GM18870 (cell line): ENCODE measurements around the gene ANKRD37.
"Not testable (repeated sequence)": the region's sequence is repeated elsewhere in the genome, so short reads cannot be mapped to it uniquely, and the experiment has no call there.

ENCODE experiments used
- ATAC-seq: cut with Tn5 transposase; IDR thresholded peaks from one replicate; pipeline ENCODE4 v1.9.1; 2021; ENCODE audit warnings: moderate library complexity; ENCODE audit not compliant: unreplicated experiment

Gene ANKRD37, protein sequence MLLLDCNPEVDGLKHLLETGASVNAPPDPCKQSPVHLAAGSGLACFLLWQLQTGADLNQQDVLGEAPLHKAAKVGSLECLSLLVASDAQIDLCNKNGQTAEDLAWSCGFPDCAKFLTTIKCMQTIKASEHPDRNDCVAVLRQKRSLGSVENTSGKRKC

DNA sequence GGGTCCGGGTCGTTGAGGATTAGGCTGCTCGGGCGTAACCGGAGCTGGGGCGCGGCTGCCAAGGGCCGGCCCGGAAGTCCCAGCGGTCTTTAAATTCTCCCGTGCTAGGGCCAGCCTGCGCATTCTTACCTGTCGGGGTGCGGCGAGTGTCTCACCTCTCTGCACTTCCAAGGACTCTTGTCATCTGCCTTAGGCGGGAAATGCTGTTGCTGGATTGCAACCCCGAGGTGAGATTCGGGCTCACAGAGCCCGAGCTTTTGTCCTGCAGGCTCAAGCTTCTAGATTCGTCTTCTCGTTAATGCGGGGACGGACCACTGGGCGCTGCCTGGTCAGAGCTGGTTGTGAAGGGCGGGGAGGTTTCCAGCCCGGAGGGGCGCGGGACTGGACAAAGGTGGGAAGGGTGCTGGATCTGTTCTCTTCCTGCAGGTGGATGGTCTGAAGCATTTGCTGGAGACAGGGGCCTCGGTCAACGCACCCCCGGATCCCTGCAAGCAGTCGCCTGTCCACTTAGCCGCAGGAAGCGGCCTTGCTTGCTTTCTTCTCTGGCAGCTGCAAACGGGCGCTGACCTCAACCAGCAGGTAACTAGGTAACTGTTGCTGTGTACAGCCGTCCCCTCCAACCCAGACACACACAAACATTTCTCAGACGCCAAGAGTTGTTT is at the start of gene ANKRD37:
Gene ANKRD37, plus strand, starts transcription at position 118 of the 662 bp plus-strand sequence. Its CDS starts 83 bp downstream, at position 201.
- ATAC-seq = peak; percentile 1

GRCh38 chr4:185346975-185347601 is 49.6 kb upstream of the ANKRD37 start:
- ATAC-seq = no peak

- no peak for ATAC-seq
These were observed 45.0 kb upstream of the ANKRD37 start for GRCh38 chr4:185351691-185352090.

DNA sequence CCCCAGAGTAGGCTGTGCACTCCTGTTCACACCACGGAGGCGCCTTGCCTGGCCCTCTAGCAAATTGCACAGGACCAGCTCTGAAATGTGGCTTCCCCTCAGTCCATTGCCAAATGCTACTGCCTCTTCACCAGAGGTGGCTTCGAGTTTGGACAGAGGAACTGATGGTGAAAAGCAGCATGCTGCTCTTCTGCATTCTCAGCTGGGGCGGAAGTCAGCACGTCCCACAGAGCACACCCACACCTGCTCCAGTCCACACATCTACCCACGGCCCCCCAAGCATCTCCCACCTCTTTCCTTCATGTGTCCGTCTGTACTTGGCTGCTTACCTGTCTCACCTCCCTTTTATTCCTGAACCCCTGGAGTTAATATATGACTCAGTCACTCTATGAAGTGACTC is 44.4 kb upstream of the ANKRD37 start:
- no peak for ATAC-seq

- no peak for ATAC-seq
These were observed 43.9 kb upstream of the ANKRD37 start for GRCh38 chr4:185352741-185353140.

DNA sequence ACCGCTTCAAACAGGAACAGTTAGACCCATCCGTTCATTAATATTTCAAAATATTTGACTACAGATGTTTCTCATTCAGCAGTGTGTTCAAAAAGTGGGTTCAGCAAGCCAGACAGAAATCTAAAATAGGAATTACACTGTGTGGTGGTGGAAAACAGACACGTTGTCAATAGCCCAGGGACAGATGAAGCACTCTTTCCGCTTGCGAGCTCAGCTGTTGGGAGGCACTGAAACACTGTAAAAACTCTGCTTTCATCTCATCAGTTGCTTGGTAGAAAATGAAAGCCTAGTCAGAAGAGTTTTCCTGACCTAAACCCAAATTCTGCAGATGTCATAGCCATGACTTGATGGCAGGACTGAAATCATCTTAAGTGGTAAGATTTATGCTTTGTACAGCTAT is 39.4 kb upstream of the ANKRD37 start:
- no peak for ATAC-seq

DNA sequence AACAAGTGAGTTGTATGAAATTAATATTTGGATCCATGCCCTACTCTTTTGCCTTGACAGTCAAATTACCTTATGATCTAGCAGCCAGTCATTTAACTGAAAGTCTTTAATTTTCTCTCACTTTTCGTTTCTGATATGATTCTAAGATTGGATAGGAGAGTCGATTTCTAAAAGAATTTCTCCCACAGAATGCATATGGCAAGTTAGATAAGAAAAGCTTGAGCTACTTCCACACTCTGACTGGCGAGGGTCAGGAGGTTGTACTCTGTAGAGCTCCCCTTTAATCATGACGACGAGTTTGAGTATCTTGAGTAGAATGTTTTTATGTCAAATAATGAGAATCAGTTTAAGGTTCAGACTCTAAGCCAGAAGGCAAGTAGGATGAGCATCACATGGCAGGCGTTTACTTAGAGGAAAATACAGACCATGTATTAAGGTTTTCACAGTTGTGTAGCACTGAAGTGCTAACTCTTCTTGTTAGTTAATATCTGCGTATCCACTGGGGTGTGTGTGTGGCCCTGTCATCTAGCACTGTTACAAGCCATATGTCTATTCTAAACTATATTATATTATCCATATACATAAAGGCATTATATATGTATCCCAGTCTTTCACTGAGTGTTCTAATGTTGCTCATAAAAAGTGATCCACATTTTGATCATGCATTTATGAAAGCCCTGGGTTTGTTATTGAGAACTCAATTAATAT is 38.8 kb upstream of the ANKRD37 start:
- no peak for ATAC-seq

- no peak for ATAC-seq
These were observed 38.1 kb upstream of the ANKRD37 start for GRCh38 chr4:185358514-185358913.

DNA sequence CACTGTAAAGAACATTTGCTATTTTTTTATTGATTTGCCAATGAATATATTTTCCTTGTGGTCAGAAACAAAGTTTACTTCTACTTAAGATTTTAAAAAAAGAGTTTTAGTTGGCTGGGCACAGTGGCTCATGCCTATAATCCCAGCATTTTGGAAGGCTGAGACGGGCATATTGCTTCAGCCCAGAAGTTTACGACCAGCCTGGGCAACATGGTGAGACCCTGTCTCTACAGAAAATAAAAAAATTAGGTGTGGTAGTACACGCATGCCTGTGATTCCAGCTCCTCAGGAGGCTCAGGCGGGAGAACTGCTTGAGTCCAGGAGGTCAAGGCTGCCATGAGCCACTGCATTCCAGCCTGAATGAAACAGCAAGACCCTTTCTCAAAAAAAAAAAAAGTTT is 37.7 kb upstream of the ANKRD37 start:
- ATAC-seq = no peak

DNA sequence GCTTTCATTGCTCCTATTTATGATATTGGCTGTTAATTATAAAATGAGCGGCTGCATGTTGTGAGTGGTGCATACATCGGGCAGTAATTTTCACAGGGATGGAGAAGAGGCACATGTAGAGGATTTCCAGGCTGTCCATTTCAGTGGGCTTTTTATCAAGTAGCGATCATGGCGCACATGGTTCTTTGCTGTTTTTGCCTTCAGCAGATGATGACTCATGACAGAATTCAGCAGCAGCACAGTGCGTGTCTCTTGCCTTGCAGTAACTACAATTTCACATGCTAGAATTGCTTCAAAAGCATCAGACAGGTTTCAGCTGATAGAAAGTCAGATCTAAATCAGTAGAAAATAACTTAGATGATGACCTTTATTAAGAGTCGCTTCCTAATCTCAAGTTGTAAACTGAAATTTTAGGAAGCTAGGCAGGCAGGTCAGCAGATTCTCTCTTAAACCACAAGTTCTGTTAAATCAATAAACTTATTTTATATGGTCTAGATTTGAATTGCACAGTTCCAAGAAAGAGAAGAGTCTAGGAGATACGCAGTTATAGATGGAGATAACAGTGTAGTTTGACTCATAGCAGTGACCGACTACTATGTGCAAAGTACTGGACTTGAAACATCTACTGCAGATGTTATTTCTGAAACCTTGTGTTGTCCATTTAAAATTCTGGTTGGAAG is 36.7 kb upstream of the ANKRD37 start:
- ATAC-seq = no peak

- ATAC-seq = no peak
These were observed 34.8 kb upstream of the ANKRD37 start for GRCh38 chr4:185361872-185362271.

DNA sequence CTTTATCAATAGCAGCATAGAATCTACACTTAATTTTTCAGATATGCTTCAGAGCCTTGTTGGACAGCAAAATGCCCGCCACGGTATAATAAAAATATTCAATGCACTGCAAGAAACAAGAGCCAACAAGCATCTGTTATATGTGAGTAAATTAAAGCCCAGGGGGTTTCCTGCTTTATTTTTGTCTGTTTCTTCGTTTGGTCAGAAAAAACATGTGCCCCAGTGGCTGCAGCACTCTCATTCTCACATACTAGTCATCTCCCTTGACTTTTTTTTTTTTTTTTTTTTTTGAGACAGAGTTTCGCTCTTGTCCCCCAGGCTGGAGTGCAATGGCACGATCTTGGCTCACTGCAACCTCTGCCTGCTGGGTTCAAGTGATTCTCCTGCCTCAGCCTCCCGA is 34.1 kb upstream of the ANKRD37 start:
- not testable (repeated sequence) for ATAC-seq

GRCh38 chr4:185363251-185363650 is 33.4 kb upstream of the ANKRD37 start:
- no peak for ATAC-seq

DNA sequence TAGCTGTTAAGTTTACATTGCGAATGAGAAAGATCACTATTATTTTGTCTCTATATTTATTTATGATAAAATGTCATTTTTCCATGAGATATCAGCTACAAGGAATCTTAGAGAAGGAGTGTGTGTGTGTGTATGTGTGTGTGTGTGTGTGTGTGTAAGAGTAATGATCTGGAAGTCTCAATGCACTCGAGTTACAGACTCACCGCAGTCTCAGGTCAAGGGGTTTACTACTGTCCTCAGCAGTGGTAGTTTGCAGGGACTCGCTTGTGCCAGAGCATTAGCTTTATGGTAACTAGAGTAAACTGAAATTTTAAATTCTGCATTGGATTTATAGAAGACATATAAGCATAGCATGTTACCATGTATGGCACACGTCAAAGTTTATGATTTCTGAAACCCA is 31.8 kb upstream of the ANKRD37 start:
- ATAC-seq = no peak

DNA sequence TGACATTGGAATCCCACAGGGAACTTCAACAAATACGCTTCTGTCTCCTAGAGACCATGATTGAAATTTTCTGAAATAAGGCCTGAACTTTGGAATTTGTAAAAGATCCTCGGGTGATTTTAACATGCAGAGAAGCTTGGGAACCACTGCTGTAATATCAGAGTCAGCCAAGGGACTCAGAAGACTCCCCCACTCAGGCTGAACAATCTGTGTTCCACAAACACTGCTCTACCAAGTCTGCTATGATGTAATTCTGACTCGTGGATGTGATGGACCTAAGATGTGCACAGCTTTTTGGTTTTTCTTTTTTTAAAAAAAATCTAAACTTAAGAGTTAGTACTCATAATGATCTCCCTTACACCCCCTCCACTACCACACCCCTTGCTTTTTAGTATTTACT is 26.9 kb upstream of the ANKRD37 start:
- no peak for ATAC-seq

- ATAC-seq = no peak
These were observed 26.2 kb upstream of the ANKRD37 start for GRCh38 chr4:185370268-185370949.

DNA sequence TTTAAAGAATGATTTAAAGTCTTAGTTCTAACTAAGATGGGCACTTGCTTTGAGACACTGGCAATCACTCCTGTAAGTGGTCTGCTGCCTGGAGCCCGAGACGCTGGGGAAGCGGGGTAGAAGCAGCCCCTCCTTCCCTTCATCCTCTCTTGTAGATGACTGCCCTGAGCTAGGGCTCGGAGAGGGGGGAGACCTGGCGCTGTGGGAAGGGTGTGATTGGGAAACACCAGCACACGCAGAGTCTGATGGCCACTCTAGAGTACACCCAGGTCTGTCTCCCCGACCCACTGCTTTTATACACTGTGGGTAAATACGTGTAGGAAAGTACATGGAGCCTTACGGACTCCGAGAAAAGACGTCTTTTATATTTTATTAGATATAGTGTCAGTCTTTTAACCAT is 24.9 kb upstream of the ANKRD37 start:
- ATAC-seq = no peak

DNA sequence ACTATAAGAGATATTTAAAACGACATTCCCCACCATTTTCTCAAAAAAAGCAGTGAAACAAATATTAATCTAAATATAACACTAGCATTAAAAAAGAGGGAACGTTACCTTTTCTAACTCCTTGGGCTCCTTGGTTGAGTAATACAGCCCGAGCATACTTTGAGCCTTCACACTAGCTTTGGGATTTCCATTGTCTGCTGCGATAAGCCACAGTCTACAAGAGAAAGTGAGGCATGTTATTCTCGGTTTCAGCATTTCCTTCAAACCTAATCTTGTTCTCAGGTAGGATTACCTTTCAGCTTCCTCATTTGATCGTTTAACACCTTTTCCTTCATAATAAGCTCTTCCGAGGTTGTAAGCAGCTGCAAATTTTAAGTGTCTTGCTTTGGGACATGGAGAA is 22.6 kb upstream of the ANKRD37 start:
- no peak for ATAC-seq

DNA sequence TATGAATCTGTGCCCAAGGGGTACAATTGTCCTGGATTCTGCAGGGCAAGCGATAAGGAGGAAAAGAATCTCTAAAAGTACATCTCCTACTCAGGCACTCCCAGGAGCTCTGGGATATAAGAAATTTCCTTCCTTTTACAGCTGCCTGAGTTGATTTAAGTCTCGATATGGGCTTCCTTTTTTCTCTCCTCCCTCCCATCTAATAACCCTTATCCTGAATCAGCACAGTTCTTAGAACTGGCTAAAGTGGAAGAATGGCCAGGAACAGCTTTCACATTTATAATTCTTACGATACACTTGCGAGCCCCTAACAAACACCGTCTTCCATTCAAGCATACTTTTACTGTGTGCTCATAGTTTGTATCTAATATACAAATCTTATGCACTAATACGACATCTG is 22.1 kb upstream of the ANKRD37 start:
- no peak for ATAC-seq

DNA sequence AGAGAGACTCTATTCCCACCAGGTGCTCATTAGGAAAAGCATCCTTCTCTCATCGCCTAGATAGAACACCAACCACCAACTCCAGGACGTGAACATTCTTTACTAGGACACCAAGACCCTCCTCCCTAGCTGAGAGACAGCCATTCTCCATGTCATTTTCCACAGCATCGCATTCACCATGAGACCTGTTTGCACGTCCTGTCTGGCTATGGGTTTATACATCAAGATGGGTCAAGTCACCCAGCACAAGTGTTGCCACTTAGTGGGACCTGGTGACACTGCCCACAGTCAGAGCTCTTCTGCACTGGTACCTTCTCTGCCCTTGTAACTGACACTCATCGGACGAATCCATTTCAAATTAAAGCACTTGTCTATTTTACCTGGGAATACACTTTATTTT is 18.4 kb upstream of the ANKRD37 start:
- no peak for ATAC-seq
